ENCODE measurements around the gene KPNB1.

KPNB1 gene

GRCh38 chr17:47714773-47715396, 65.2 kb downstream of the KPNB1 start:
- DNase-seq = no peak

- no peak for DNase-seq
Measured at GRCh38 chr17:47715669-47716325, 66.1 kb downstream of the KPNB1 start.

GRCh38 chr17:47716375-47716774, 66.7 kb downstream of the KPNB1 start:
- no peak for DNase-seq

GRCh38 chr17:47717261-47717697, 67.6 kb downstream of the KPNB1 start:
- no peak for DNase-seq

GRCh38 chr17:47717979-47718621, 68.4 kb downstream of the KPNB1 start:
- no peak for DNase-seq

- DNase-seq = no peak
Measured at GRCh38 chr17:47718634-47719405, 69.1 kb downstream of the KPNB1 start.

GRCh38 chr17:47719411-47720152, 69.9 kb downstream of the KPNB1 start:
- DNase-seq = no peak

GRCh38 chr17:47720196-47720595, 70.5 kb downstream of the KPNB1 start:
- DNase-seq = no peak

- no peak for DNase-seq
Measured at GRCh38 chr17:47720754-47721533, 71.2 kb downstream of the KPNB1 start.

- DNase-seq = no peak
Measured at GRCh38 chr17:47721725-47722124, 72.0 kb downstream of the KPNB1 start.

GRCh38 chr17:47724705-47725104, 75.0 kb downstream of the KPNB1 start:
- DNase-seq = no peak

- no peak for DNase-seq
Measured at GRCh38 chr17:47725446-47726111, 75.9 kb downstream of the KPNB1 start.

GRCh38 chr17:47726796-47727703, 77.3 kb downstream of the KPNB1 start:
- no peak for DNase-seq

- no peak for DNase-seq
Measured at GRCh38 chr17:47727704-47728036, 78.0 kb downstream of the KPNB1 start.

GRCh38 chr17:47728214-47728877, 78.6 kb downstream of the KPNB1 start:
- no peak for DNase-seq

- no peak for DNase-seq
Measured at GRCh38 chr17:47729476-47729875, 79.8 kb downstream of the KPNB1 start.

- DNase-seq = no peak
Measured at GRCh38 chr17:47730681-47731080, 81.0 kb downstream of the KPNB1 start.

GRCh38 chr17:47731396-47731795, 81.7 kb downstream of the KPNB1 start:
- no peak for DNase-seq

- no peak for DNase-seq
Measured at GRCh38 chr17:47732399-47733046, 82.8 kb downstream of the KPNB1 start.
